Coronary artery (tissue), 2 donors: Measurements from ENCODE around the gene KCNG4.

Source experiments
- DNase-seq: peaks from one replicate; pipeline ENCODE4 v3.0.0-alpha.2; 2017; ENCODE audit warnings: low spot score
- H3K27ac ChIP-seq, 2 donors: fragments of 200-600 bp; sonication (generic); one replicate each; pipeline ENCODE4 v1.5.1; 2016 to 2019
- H3K4me3 ChIP-seq: fragments of 200-600 bp; sonication (generic); 2 replicates; pipeline ENCODE4 v1.5.1; 2016; ENCODE audit warnings: mild to moderate bottlenecking, moderate library complexity
- CTCF ChIP-seq: fragments of 200-600 bp; sonication (generic); IDR thresholded peaks from one replicate; pipeline ENCODE4 v1.5.1; 2019; ENCODE audit warnings: antibody characterized with exemption

Gene KCNG4

DNA sequence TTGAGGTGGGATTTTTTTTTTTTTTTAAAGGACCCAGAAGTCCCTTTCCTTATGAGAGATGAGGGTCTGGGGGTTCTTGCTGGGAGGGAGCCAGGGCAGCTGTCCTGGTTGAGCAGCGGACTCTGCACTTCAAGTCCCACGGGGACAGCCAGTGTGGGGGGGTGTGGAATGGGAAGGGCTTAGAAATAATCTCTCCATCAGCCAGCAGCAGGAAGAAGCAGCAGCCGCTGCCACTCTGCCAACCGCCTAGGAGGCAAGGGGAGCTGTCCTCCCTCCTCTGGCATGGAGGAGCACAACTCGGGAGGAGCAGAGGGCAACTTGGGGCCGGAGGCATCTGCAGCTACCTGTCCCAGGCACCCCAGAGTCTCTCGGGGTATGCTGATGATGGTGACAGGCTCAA, at the start of gene KCNG4:
KCNG4 (minus strand) TSS at position 104 of the 400 bp plus-strand sequence. CDS start 2,527 bp downstream, outside the sequence.
- no peak for TF ChIP-seq CTCF
- Histone ChIP-seq H3K4me3 (no peak within 1 kb of the TSS), H3K27ac (no peak within 1 kb of the TSS)
- no peak for DNase-seq

DNA sequence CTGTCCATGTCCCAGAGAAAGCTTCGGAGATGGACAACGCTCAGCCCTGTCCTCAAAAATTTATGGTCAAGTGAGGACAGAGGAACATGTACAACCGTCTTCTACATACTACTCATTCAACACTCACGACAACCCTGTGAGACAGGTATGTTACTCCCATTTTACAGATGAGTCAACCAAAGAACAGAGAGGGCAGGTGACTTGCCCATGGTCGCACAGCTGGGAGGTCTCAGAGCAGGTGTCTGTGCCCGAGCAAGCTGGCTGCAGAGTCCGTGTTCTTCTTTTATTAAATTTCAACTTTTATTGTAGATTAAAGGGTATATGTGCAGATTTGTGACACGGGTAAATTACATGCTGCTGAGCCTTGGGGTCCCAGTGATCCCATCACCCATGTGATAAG, 49.1 kb upstream of the KCNG4 start:
- Histone ChIP-seq H3K27ac (no peak overlapping the region), H3K4me3 (no peak overlapping the region)
- DNase-seq: no peak
- no peak for TF ChIP-seq CTCF

- Histone ChIP-seq H3K27ac (peak overlapping the region; percentile 77 to 79), H3K4me3 (no peak overlapping the region)
- peak; percentile 94 for DNase-seq
- no peak for TF ChIP-seq CTCF
Measured at GRCh38 chr16:84286578-84287240, 46.9 kb upstream of the KCNG4 start.

DNA sequence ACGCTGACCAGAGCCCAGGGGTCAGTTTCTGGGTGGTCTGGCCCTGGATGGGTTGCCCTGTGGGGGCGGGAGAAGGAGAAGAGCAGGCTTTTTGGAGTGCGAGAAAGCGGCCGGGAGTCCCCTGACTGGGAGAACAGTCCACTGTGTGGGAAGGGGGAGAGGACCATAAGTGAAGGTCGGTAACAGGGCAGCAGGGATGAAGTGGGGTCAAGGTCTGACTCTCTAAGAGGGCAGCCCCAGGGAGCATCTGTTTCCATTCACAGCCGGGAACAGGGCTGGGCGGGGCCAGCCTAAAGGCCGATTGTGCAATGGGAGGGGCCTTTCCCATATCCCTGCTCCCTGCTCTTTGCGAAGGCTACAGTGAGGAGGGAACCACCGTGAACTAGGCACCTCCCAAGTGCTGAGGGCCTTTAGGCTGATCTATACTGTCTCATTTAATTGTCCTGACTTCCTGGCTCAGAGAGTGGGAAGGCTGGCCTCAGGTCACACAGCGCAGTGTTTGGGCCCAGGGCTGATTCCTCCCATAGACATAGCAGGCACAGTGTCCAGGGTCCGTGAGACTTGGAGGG, 44.4 kb upstream of the KCNG4 start:
- no peak for TF ChIP-seq CTCF
- no peak for DNase-seq
- H3K4me3 ChIP-seq: no peak overlapping the region
- peak overlapping the region in 1 of 2 donors; percentile 54 for H3K27ac ChIP-seq

DNA sequence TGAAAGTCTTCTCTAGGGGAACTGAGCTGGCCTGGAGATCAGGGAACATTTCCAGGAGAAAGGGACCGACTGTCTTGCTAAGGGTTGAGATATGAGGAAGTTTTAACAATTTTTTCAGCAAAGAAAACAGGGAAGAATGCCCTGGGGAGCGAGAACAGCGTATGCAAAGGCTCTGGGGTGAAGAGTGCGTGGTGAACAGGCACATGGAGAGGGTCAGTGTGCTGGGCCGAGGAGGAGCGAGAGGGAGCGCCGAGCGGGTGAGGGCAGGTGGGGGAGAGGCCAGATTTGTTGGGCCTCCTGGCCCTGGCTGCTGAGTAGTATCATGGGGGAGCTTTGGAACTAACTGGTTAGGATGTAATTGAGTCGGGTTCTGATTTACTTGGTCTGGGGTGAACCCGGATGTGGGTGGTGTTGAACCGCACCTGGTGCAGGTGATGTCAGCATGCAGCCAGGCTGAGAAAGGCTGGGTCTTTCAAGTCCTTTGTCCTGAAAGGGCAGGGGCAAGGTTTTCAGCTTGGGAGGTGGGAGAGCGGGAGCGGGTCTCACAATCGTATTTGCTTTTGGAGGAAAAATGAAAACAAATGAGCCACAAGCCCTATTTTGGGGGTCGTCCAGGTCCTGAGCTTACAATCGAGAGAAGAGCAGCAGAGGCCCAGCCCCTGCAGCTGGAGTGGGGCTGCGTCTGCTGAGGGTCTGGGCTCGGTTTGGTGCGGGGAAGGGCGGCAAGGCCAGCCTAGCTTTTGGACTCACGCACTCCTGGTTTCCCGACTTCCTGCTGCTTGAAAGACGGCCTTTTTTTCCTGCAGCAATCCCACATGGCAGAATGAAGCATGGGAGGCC, 43.7 kb upstream of the KCNG4 start:
- Histone ChIP-seq H3K4me3 (no peak overlapping the region), H3K27ac (peak overlapping the region in 1 of 2 donors; percentile 54)
- no peak for DNase-seq
- TF ChIP-seq CTCF: no peak

DNA sequence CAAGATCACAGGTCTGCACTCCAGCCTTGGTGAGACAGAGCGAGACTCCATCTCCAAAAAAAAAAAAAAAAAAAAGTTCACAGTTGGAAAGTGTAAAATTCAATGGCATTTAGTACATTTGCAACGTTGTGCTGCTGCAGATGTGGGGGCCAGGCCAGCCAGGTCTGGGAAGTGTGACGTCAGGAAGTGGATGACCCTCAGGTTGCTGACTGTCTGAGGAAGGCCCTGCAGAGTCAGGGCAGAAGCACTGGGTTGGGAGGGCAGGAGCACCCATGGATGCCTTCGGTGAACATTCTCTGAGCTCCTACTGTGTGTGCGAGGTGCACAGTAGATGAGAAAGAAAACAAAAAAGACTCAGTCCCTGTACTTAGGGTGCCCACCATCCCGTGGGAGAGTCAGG, 42.7 kb upstream of the KCNG4 start:
- DNase-seq: no peak
- no peak for TF ChIP-seq CTCF
- no peak overlapping the region for H3K27ac ChIP-seq
- no peak overlapping the region for H3K4me3 ChIP-seq
